Panc1 (cell line): ENCODE data around the gene ADO.

ENCODE experiments used
- CTCF ChIP-seq: fragments of 450-650 bp; IDR thresholded peaks from 2 replicates; pipeline ENCODE4 v1.5.1; 2017; ENCODE audit warnings: mild to moderate bottlenecking
- POLR2AphosphoS5 ChIP-seq: IDR thresholded peaks from 2 replicates; pipeline ENCODE4 v1.6.1; 2012; ENCODE audit warnings: mild to moderate bottlenecking, low read depth, low read length, moderate library complexity
- SIN3A ChIP-seq: IDR thresholded peaks from 2 replicates; pipeline ENCODE4 v1.6.1; 2012; ENCODE audit warnings: low read depth, mild to moderate bottlenecking, low read length, moderate library complexity, borderline replicate concordance; ENCODE audit not compliant: insufficient read depth

- no peak for TF ChIP-seq CTCF
- TF ChIP-seq POLR2AphosphoS5, result no peak
- TF ChIP-seq SIN3A, result no peak
These were observed 46.1 kb downstream of the ADO start for GRCh38 chr10:62850646-62851045.
